IPS-15b (cell line): ENCODE measurements around the gene MCTP1.

Experiments used
- H3K27me3 ChIP-seq: one replicate; pipeline ENCODE4 v1.6.1; 2013; ENCODE audit warnings: low read length; ENCODE audit not compliant: control insufficient read depth, insufficient read depth
- H3K36me3 ChIP-seq: one replicate; pipeline ENCODE4 v1.6.1; 2013; ENCODE audit warnings: low read length; ENCODE audit not compliant: control insufficient read depth, insufficient read depth
- H3K4me1 ChIP-seq: one replicate; pipeline ENCODE4 v1.6.1; 2013; ENCODE audit warnings: mild to moderate bottlenecking, low read length; ENCODE audit not compliant: control insufficient read depth, insufficient read depth
- H3K4me3 ChIP-seq: one replicate; pipeline ENCODE4 v1.5.1; 2013; ENCODE audit warnings: low read depth, low read length
- H3K9ac ChIP-seq: one replicate; pipeline ENCODE4 v1.6.1; 2013; ENCODE audit warnings: low read depth, mild to moderate bottlenecking, low read length
- H3K9me3 ChIP-seq: one replicate; pipeline ENCODE4 v1.6.1; 2013; ENCODE audit warnings: mild to moderate bottlenecking, low read length; ENCODE audit not compliant: control insufficient read depth, insufficient read depth

Gene MCTP1

DNA sequence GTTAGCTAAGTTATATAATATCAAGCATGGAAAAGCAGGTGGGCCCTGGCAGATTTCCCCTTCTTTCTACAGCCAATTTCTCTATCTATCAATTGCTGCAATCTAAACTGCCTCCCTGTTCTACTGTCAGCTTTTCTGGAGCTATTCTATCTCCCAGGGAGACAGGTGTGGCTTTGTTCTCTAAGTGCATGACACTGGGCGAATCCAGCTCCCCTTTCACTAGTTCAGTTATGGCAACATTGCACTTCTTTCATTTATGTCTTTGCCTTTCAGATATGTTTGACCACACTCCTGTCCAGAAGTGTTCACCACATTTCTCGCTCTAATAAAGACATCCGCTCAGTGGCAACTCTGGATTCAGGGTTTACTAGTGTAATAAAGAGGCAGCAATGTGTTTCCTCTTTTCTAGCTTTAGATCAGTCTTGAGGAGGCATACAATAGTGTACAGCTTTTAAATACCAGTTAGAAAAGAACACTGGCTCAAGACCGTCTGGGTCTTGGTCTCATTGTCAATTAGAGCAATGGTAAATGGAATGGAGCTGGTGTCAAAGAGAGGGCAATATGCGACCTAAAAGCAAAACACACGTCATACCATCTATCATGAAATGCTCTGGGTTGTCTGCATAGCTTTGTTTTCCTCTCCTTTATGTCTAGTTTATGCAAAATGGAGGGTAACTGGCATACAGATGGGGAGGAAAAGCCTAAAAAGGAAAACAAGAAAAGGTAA, 469.4 kb downstream of the MCTP1 start:
- no peaks in the 10 kb centered on the region for H3K9me3 ChIP-seq
- H3K27me3 ChIP-seq = no peaks in the 10 kb centered on the region
- no peak overlapping the region for H3K4me3 ChIP-seq
- no peaks in the 10 kb centered on the region for H3K36me3 ChIP-seq
- H3K4me1 ChIP-seq = no peaks in the 10 kb centered on the region
- H3K9ac ChIP-seq = no peak overlapping the region

DNA sequence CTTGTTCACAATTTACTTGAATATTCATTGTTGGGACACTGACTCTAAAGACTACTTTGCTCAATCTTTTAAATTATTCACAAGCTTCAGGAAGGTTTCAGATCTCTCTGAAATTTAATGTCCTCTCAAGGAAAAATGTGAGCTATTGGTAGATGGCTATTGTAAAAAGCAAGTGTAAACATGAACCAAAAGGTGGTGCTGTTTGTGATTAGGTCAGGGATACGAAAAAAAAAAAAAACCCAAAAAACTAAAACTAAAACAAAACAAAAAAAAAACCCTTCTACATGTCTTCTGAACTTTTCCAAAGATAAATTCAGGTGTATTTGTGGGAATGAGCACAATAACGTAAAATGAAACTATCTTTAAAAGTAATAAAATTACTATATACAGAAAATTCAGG, 472.7 kb downstream of the MCTP1 start:
- no peak overlapping the region for H3K4me3 ChIP-seq
- H3K27me3 ChIP-seq = no peaks in the 10 kb centered on the region
- no peaks in the 10 kb centered on the region for H3K4me1 ChIP-seq
- H3K36me3 ChIP-seq = no peaks in the 10 kb centered on the region
- no peaks in the 10 kb centered on the region for H3K9me3 ChIP-seq
- H3K9ac ChIP-seq = no peak overlapping the region

DNA sequence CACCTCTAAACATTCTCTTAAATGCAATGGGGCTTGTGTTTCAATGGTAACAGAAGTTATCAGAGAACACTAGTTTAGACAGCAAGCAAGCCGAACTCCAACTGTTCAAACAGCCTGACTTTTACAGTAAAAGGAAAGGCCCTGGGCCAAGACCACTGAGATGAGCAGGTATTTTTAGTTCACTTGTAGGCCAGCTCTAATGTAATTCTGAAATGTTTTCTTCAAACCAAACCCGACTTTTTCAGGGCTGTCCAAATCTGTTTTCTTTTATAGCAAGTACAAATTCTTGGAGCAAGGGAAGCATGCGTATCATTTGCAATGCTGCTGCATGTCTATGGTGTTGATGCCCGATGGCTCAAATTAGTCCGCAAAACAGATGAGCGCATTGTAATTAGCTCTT, 473.6 kb downstream of the MCTP1 start:
- H3K36me3 ChIP-seq = no peaks in the 10 kb centered on the region
- no peaks in the 10 kb centered on the region for H3K27me3 ChIP-seq
- no peak overlapping the region for H3K9ac ChIP-seq
- H3K9me3 ChIP-seq = no peaks in the 10 kb centered on the region
- no peak overlapping the region for H3K4me3 ChIP-seq
- no peaks in the 10 kb centered on the region for H3K4me1 ChIP-seq

GRCh38 chr5:94810877-94811276, 474.0 kb downstream of the MCTP1 start:
- H3K9me3 ChIP-seq = no peaks in the 10 kb centered on the region
- no peaks in the 10 kb centered on the region for H3K4me1 ChIP-seq
- no peaks in the 10 kb centered on the region for H3K36me3 ChIP-seq
- H3K9ac ChIP-seq = no peak overlapping the region
- H3K4me3 ChIP-seq = no peak overlapping the region
- H3K27me3 ChIP-seq = no peaks in the 10 kb centered on the region

DNA sequence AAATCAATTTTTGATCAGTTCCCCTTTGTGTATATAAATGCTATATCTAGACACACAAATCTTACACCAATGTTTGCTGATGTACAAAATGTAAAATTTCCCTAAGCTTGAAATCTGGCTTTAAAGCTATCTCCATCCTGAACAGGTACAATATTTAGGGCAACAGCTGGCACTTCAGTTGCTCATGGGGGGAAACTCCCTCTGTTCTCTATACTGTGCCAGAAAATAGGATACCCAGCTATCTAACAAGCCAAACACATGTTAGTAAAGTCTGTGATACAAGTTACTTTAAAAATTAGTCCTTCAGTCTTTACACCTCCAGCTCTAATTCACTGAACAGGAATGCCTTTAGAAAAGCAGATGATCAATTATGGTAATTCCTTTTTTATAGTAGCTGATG, 474.6 kb downstream of the MCTP1 start:
- Histone ChIP-seq H3K27me3 (no peaks in the 10 kb centered on the region), H3K36me3 (no peaks in the 10 kb centered on the region)

GRCh38 chr5:94808497-94808896, 476.4 kb downstream of the MCTP1 start:
- no peaks in the 10 kb centered on the region for H3K27me3 ChIP-seq
- H3K36me3 ChIP-seq = no peaks in the 10 kb centered on the region
- no peaks in the 10 kb centered on the region for H3K9me3 ChIP-seq
- no peaks in the 10 kb centered on the region for H3K4me1 ChIP-seq
- H3K9ac ChIP-seq = no peak overlapping the region
- H3K4me3 ChIP-seq = no peak overlapping the region

More for the DNA sequence above, 474.6 kb downstream of the MCTP1 start:
- no peak overlapping the region for H3K4me3 ChIP-seq
- H3K9me3 ChIP-seq = no peaks in the 10 kb centered on the region
- no peaks in the 10 kb centered on the region for H3K4me1 ChIP-seq
- no peak overlapping the region for H3K9ac ChIP-seq

- Histone ChIP-seq H3K4me1 (no peaks in the 10 kb centered on the region), H3K9ac (no peak overlapping the region), H3K27me3 (no peaks in the 10 kb centered on the region), H3K9me3 (no peaks in the 10 kb centered on the region), H3K4me3 (no peak overlapping the region), H3K36me3 (no peaks in the 10 kb centered on the region)
Measured at GRCh38 chr5:94807985-94808384, 476.9 kb downstream of the MCTP1 start.

DNA sequence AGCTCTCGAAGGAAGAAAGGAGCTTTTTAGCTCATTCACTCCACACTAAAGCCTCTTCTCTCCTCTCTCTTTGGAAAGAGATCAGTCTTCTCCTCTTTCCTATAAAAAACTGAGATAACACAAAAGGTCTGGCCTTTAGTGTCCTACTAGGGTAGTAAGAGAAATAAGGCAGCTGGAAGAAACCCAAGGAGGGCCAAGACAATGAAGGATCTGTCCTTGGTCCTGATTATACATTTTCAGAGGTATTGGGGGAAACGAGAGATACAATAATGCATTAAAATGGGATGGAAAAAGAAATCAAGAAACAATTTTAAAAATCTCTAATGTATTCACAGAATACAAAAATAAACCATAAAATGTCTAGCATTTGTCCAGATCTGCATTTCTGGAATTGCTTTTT, 482.4 kb downstream of the MCTP1 start:
- Histone ChIP-seq H3K27me3 (no peaks in the 10 kb centered on the region), H3K4me3 (no peak overlapping the region), H3K36me3 (no peaks in the 10 kb centered on the region), H3K9me3 (no peaks in the 10 kb centered on the region), H3K4me1 (no peaks in the 10 kb centered on the region), H3K9ac (no peak overlapping the region)

DNA sequence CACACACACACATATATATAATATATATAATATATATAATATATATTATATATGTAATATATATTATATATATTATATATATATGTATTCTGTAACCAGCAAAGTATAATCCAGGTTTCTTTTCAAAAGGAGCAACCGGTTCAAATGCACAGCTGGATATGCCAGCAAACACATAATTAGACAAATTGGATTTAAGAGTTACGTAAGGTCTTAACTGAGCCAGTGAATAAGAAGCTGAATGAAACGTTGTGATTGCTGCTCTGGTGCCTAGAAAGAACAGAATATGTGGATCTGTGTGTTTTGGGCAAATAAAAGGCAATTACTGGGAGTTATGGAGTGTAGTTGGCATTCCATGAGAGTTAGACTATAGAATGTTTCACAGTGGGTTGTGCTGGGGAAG, 488.3 kb downstream of the MCTP1 start:
- H3K4me1 ChIP-seq = no peaks in the 10 kb centered on the region
- H3K9me3 ChIP-seq = no peaks in the 10 kb centered on the region
- no peaks in the 10 kb centered on the region for H3K27me3 ChIP-seq
- no peak overlapping the region for H3K4me3 ChIP-seq
- H3K9ac ChIP-seq = no peak overlapping the region
- H3K36me3 ChIP-seq = no peaks in the 10 kb centered on the region

DNA sequence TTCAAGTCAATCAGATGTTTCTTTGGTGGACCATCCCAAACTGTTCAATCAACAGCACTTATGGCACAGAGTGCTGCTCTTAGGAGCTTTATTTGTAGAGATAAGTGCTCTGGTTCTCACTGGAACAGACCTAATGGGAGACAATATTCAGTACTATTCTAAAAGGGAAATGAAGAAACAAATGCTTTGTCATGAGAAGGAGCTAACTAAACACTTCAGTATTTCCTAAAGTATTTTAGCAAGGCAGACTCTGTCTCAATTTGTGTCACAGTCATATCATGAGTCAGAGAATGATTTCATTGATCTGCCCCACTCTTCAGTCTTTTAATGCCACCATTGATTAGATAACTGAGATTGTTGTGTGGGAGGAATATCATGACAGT, 491.1 kb downstream of the MCTP1 start:
- Histone ChIP-seq H3K9me3 (no peaks in the 10 kb centered on the region), H3K9ac (no peak overlapping the region), H3K4me3 (no peak overlapping the region), H3K36me3 (no peaks in the 10 kb centered on the region), H3K4me1 (no peaks in the 10 kb centered on the region), H3K27me3 (no peaks in the 10 kb centered on the region)

DNA sequence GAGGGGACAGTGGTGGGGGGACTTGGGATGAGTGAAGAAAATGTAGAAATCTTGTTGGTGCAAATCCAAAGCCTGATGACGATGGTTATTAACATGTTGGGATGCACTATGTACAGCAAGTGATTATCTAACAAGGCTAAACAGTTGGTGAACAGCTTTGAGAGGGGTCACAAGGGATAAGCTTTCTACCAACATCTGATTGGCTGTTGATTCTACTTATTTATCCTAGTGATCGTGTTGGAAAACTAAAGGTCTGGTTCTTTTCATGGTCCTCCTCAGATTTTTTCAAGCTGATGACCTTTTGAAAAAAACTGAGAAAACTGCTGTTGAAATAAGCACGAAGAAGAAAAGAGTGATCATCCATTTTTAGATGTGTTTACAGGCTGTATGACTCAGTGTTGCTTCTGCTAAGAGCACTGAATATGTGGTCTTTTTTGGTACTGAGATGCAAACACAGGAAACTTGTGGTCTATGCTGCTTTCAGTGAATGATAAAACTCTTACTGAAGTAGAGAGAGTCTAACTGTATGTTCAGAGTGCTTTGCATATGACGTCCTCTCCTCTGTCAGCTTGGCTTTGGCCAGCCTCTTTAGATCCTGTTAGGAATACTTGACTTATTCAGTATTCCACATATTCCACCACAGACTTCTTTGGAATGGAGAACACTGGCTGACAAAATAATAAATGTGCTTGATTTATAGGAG, 491.6 kb downstream of the MCTP1 start:
- no peak overlapping the region for H3K4me3 ChIP-seq
- no peaks in the 10 kb centered on the region for H3K9me3 ChIP-seq
- no peaks in the 10 kb centered on the region for H3K27me3 ChIP-seq
- H3K9ac ChIP-seq = no peak overlapping the region
- peaks cover 2% of the 10 kb centered on the region for H3K4me1 ChIP-seq
- H3K36me3 ChIP-seq = no peaks in the 10 kb centered on the region

GRCh38 chr5:94791829-94792228, 493.1 kb downstream of the MCTP1 start:
- Histone ChIP-seq H3K4me1 (peaks cover 6% of the 10 kb centered on the region), H3K36me3 (no peaks in the 10 kb centered on the region), H3K9ac (no peak overlapping the region), H3K9me3 (no peaks in the 10 kb centered on the region), H3K4me3 (no peak overlapping the region), H3K27me3 (no peaks in the 10 kb centered on the region)
